ENCODE results near the gene BCL6. TPM values are rescaled to one million over a fixed set of nuclear protein-coding genes. Genes with fewer than 3 reads are reported as not detected.

Gene BCL6
- total and polyA plus RNA-seq, 9 of the 15 experiments (the other 6 are each of a cell fraction or from before 2014, with no cell fraction given), result 0.08 to 3.5 (median 1.6) TPM

- TF ChIP-seq CBFA2T3 (IDR thresholded peaks at IDR 0.05) (peak; percentile 30; the same call in 1 of the 2 replicates), CBX8 (IDR thresholded peaks at IDR 0.05; ENCODE audit: borderline replicate concordance, extremely low read depth, low read depth, low read length, poor library complexity, severe bottlenecking) (no peak), ZNF655 (CRISPR knock-in tag; IDR thresholded peaks at IDR 0.05) (no peak), ILK (tag; IDR thresholded peaks at IDR 0.05; ENCODE audit: borderline replicate concordance, low read depth) (no peak), HNRNPL (IDR thresholded peaks at IDR 0.05; ENCODE audit: low read depth, low read length) (no peak), EP400 (IDR thresholded peaks at IDR 0.05) (no peak), MAFK (IDR thresholded peaks at IDR 0.05; ENCODE audit: low read length) (peak; percentile 74), CC2D1A (IDR thresholded peaks at IDR 0.05) (no peak), ATF6 (CRISPR knock-in tag; IDR thresholded peaks at IDR 0.05) (no peak), E2F8 (IDR thresholded peaks at IDR 0.05; ENCODE audit: low read depth, partially characterized antibody) (no peak), CBFA2T2 (conservative IDR thresholded peaks at IDR 0.05) (no peak), ZNF41 (CRISPR knock-in tag; conservative IDR thresholded peaks at IDR 0.05) (no peak), ELF2 (CRISPR knock-in tag; IDR thresholded peaks at IDR 0.05) (no peak), LARP7 (IDR thresholded peaks at IDR 0.05) (no peak), KDM1A (IDR thresholded peaks at IDR 0.05) (peak; percentile 66 to 69; a peak in 3 of 4 replicates), MEF2A (IDR thresholded peaks at IDR 0.05; ENCODE audit: control insufficient read depth, low read depth, low read length) (no peak), ZZZ3 (IDR thresholded peaks at IDR 0.05) (no peak), RB1 (IDR thresholded peaks at IDR 0.05; ENCODE audit: low read depth) (no peak), ZNF253 (CRISPR knock-in tag; conservative IDR thresholded peaks at IDR 0.05) (no peak), TAF1 (IDR thresholded peaks at IDR 0.05; ENCODE audit: control insufficient read depth, extremely low read depth, insufficient read depth, low read length, severe bottlenecking) (no peak), NCOA4 (IDR thresholded peaks at IDR 0.05; ENCODE audit: partially characterized antibody) (no peak), MIER1 (IDR thresholded peaks at IDR 0.05; ENCODE audit: low read depth) (no peak), CREM (IDR thresholded peaks at IDR 0.05; ENCODE audit: low read depth) (no peak), ZNF512 (tag; IDR thresholded peaks at IDR 0.05) (no peak)
Measured at GRCh38 chr3:187736418-187736871, 8.8 kb downstream of the BCL6 start (continued).
